HEK293 (cell line): ENCODE data around the gene PITPNC1.

Experiments
- IKZF3 ChIP-seq: fragments of 450-650 bp; IDR thresholded peaks from 2 replicates; pipeline ENCODE4 v1.5.0; 2018; ENCODE audit warnings: missing biosample characterization, mild to moderate bottlenecking, missing genetic modification characterization, moderate library complexity
- KLF10 ChIP-seq: fragments of 450-650 bp; IDR thresholded peaks from 2 replicates; pipeline ENCODE4 v1.5.1; 2018; ENCODE audit warnings: missing biosample characterization, mild to moderate bottlenecking, missing genetic modification characterization
- KLF16 ChIP-seq: fragments of 450-650 bp; formaldehyde crosslinking; IDR thresholded peaks from 2 replicates; pipeline ENCODE4 v1.5.1; 2017; ENCODE audit warnings: missing biosample characterization, missing genetic modification characterization
- KLF8 ChIP-seq: fragments of 450-650 bp; formaldehyde crosslinking; IDR thresholded peaks from 2 replicates; pipeline ENCODE4 v1.5.1; 2016; ENCODE audit warnings: missing biosample characterization, missing genetic modification characterization
- MYNN ChIP-seq: fragments of 450-650 bp; formaldehyde crosslinking; IDR thresholded peaks from 2 replicates; pipeline ENCODE4 v1.5.1; 2016; ENCODE audit warnings: missing biosample characterization, missing genetic modification characterization, borderline replicate concordance
- OSR2 ChIP-seq: fragments of 450-650 bp; formaldehyde crosslinking; IDR thresholded peaks from 2 replicates; pipeline ENCODE4 v1.5.1; 2016; ENCODE audit warnings: missing biosample characterization, missing genetic modification characterization
- PRDM1 ChIP-seq: fragments of 450-650 bp; formaldehyde crosslinking; IDR thresholded peaks from 2 replicates; pipeline ENCODE4; 2016; ENCODE audit warnings: missing biosample characterization, missing genetic modification characterization
- REST ChIP-seq: fragments of 450-650 bp; formaldehyde crosslinking; IDR thresholded peaks from 2 replicates; pipeline ENCODE4 v1.5.1; 2016; ENCODE audit warnings: missing biosample characterization, missing genetic modification characterization
- SCRT2 ChIP-seq: fragments of 450-650 bp; formaldehyde crosslinking; IDR thresholded peaks from 2 replicates; pipeline ENCODE4 v1.5.1; 2016; ENCODE audit warnings: missing biosample characterization, missing genetic modification characterization
- TSHZ1 ChIP-seq: fragments of 450-650 bp; formaldehyde crosslinking; IDR thresholded peaks from 2 replicates; pipeline ENCODE4 v1.5.1; 2016; ENCODE audit warnings: missing biosample characterization, missing genetic modification characterization, borderline replicate concordance
- ZFP37 ChIP-seq: fragments of 450-650 bp; formaldehyde crosslinking; IDR thresholded peaks from 2 replicates; pipeline ENCODE4 v1.5.1; 2016; ENCODE audit warnings: missing biosample characterization, missing genetic modification characterization
- ZFP41 ChIP-seq: fragments of 450-650 bp; formaldehyde crosslinking; IDR thresholded peaks from 2 replicates; pipeline ENCODE4 v1.5.1; 2016; ENCODE audit warnings: missing biosample characterization, missing genetic modification characterization, borderline replicate concordance
- ZNF132 ChIP-seq: fragments of 450-650 bp; formaldehyde crosslinking; IDR thresholded peaks from 2 replicates; pipeline ENCODE4 v1.5.1; 2017; ENCODE audit warnings: missing biosample characterization, missing genetic modification characterization, borderline replicate concordance
- ZNF138 ChIP-seq: fragments of 450-650 bp; formaldehyde crosslinking; IDR thresholded peaks from 2 replicates; pipeline ENCODE4 v1.5.1; 2016; ENCODE audit warnings: missing biosample characterization, missing genetic modification characterization, borderline replicate concordance
- ZNF155 ChIP-seq: fragments of 450-650 bp; formaldehyde crosslinking; IDR thresholded peaks from 2 replicates; pipeline ENCODE4 v1.5.1; 2016; ENCODE audit warnings: missing biosample characterization, missing genetic modification characterization
- ZNF184 ChIP-seq: fragments of 450-650 bp; IDR thresholded peaks from 2 replicates; pipeline ENCODE4 v1.5.1; 2018; ENCODE audit warnings: missing biosample characterization, mild to moderate bottlenecking, missing genetic modification characterization
- ZNF221 ChIP-seq: fragments of 450-650 bp; formaldehyde crosslinking; IDR thresholded peaks from 2 replicates; pipeline ENCODE4 v1.5.1; 2017; ENCODE audit warnings: missing biosample characterization, missing genetic modification characterization, borderline replicate concordance
- ZNF280C ChIP-seq: fragments of 450-650 bp; formaldehyde crosslinking; IDR thresholded peaks from 2 replicates; pipeline ENCODE4 v1.5.1; 2016; ENCODE audit warnings: missing biosample characterization, missing genetic modification characterization
- ZNF302 ChIP-seq: fragments of 450-650 bp; formaldehyde crosslinking; IDR thresholded peaks from 2 replicates; pipeline ENCODE4 v1.5.1; 2016; ENCODE audit warnings: missing biosample characterization, missing genetic modification characterization, low read depth
- ZNF335 ChIP-seq: fragments of 450-650 bp; formaldehyde crosslinking; conservative IDR thresholded peaks from 2 replicates; pipeline ENCODE4 v1.5.1; 2016; ENCODE audit warnings: missing biosample characterization, missing genetic modification characterization
- ZNF362 ChIP-seq: fragments of 450-650 bp; formaldehyde crosslinking; IDR thresholded peaks from 2 replicates; pipeline ENCODE4 v1.5.1; 2016; ENCODE audit warnings: missing biosample characterization, missing genetic modification characterization
- ZNF416 ChIP-seq: fragments of 450-650 bp; formaldehyde crosslinking; IDR thresholded peaks from 2 replicates; pipeline ENCODE4 v1.5.1; 2016; ENCODE audit warnings: missing biosample characterization, missing genetic modification characterization
- ZNF513 ChIP-seq: fragments of 450-650 bp; IDR thresholded peaks from 2 replicates; pipeline ENCODE4 v1.5.1; 2018; ENCODE audit warnings: missing biosample characterization, missing genetic modification characterization
- ZNF521 ChIP-seq: fragments of 450-650 bp; formaldehyde crosslinking; IDR thresholded peaks from 2 replicates; pipeline ENCODE4 v1.5.1; 2017; ENCODE audit warnings: missing biosample characterization, mild to moderate bottlenecking, missing genetic modification characterization
- ZNF544 ChIP-seq: fragments of 450-650 bp; formaldehyde crosslinking; IDR thresholded peaks from 2 replicates; pipeline ENCODE4 v1.5.0; 2017; ENCODE audit warnings: missing biosample characterization, missing genetic modification characterization
- ZNF600 ChIP-seq: fragments of 450-650 bp; formaldehyde crosslinking; IDR thresholded peaks from 2 replicates; pipeline ENCODE4 v1.5.1; 2016; ENCODE audit warnings: missing biosample characterization, missing genetic modification characterization
- ZNF621 ChIP-seq: fragments of 450-650 bp; formaldehyde crosslinking; IDR thresholded peaks from 2 replicates; pipeline ENCODE4 v1.5.1; 2017; ENCODE audit warnings: missing biosample characterization, missing genetic modification characterization
- ZNF768 ChIP-seq: fragments of 450-650 bp; formaldehyde crosslinking; IDR thresholded peaks from 2 replicates; pipeline ENCODE4 v1.5.1; 2018; ENCODE audit warnings: missing biosample characterization, mild to moderate bottlenecking, missing genetic modification characterization
- ZNF837 ChIP-seq: fragments of 450-650 bp; formaldehyde crosslinking; IDR thresholded peaks from 2 replicates; pipeline ENCODE4 v1.5.1; 2016; ENCODE audit warnings: missing biosample characterization, missing genetic modification characterization

The PITPNC1 gene

GRCh38 chr17:67491009-67491680 is 114.1 kb downstream of the PITPNC1 start (continued):
- TF ChIP-seq ZNF221 (tag by site-specific recombination) = no peak
- peak; percentile 92 for TF ChIP-seq ZNF600
- no peak for TF ChIP-seq PRDM1 (tag by site-specific recombination)
- no peak for TF ChIP-seq ZFP41 (tag by site-specific recombination)
- TF ChIP-seq ZNF335 (tag by site-specific recombination) = peak; percentile 16; the same call in 1 of the 2 replicates
- no peak for TF ChIP-seq ZNF362 (tag by site-specific recombination)
- TF ChIP-seq ZNF132 = no peak
- no peak; the same call in 1 of the 2 replicates for TF ChIP-seq MYNN (tag by site-specific recombination)
- TF ChIP-seq ZNF138 (tag by site-specific recombination) = no peak
- no peak for TF ChIP-seq ZNF280C
- no peak for TF ChIP-seq ZNF155 (tag by site-specific recombination)
- no peak for TF ChIP-seq ZNF621 (tag by site-specific recombination)
- no peak for TF ChIP-seq ZNF302 (tag by site-specific recombination)
- TF ChIP-seq ZNF768 (tag by site-specific recombination) = no peak
- TF ChIP-seq ZFP37 (tag by site-specific recombination) = no peak
- TF ChIP-seq OSR2 (tag by site-specific recombination) = peak; percentile 36; the same call in 1 of the 2 replicates
- no peak for TF ChIP-seq KLF10 (tag by site-specific recombination)
- no peak; the same call in 1 of the 2 replicates for TF ChIP-seq TSHZ1 (tag by site-specific recombination)
- no peak for TF ChIP-seq KLF16 (tag by site-specific recombination)
- TF ChIP-seq KLF8 (tag by site-specific recombination) = no peak
- TF ChIP-seq ZNF837 = no peak
- TF ChIP-seq ZNF521 (tag by site-specific recombination) = no peak
- TF ChIP-seq ZNF184 (tag by site-specific recombination) = no peak
- peak; percentile 39; the same call in 1 of the 2 replicates for TF ChIP-seq REST (tag by site-specific recombination)
- TF ChIP-seq ZNF544 = no peak
- no peak for TF ChIP-seq ZNF416 (tag by site-specific recombination)
- TF ChIP-seq ZNF513 = no peak
- TF ChIP-seq SCRT2 = no peak
- peak; percentile 90 for TF ChIP-seq IKZF3 (tag by site-specific recombination)
